NCI-H345 treated with DMSO at 0.1 percent for 48 hours (cell line): ENCODE measurements around the gene AK3.
"Not testable (repeated sequence)": the region's sequence is repeated elsewhere in the genome, so short reads cannot be mapped to it uniquely, and the experiment has no call there.

Experiments
- DNase-seq: peaks from one replicate; lab custom pipeline; 2025; ENCODE audit not compliant: unreplicated experiment; lab: John Stamatoyannopoulos, UW

The AK3 gene

DNA sequence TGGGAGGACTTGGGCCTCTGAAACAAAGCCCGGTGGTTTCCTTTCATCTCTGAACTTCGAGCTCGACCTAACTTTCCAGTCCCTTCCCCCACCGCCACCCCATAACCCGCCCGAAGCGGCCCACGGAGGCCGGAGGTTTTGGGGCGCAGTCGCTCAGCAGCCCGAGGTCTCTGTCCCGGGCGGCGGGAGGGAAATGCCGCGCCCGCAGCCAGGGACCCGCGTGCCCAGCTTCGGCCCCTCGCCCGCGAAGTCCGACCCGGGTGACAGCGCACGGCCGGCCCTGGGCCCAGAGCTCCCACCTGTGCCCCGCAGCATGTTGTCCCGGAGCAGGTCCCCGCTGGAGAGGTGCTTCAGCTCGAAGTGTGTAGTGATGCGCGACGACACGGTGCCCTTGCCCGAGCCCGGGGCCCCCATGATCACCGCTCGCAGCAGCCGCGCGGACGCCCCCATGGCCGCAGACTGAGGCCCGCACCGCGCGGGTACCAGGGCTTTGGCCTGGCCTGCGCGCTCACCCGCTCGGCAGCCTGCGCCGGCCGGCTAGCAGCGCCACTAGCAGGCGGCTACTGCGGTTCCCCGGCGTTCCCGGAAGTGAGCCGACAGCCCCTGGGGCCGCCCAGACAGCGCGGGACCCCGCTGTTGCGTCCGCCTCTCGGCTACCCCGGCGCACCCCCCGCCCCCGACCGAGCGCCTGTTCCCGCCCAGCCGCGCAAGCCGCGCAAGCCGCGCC, at the start of gene AK3:
Gene AK3 (minus strand): TSS at position 565 of the 727 bp plus-strand sequence. CDS start 115 bp downstream, at position 450.
- peak; percentile 58 for DNase-seq

DNA sequence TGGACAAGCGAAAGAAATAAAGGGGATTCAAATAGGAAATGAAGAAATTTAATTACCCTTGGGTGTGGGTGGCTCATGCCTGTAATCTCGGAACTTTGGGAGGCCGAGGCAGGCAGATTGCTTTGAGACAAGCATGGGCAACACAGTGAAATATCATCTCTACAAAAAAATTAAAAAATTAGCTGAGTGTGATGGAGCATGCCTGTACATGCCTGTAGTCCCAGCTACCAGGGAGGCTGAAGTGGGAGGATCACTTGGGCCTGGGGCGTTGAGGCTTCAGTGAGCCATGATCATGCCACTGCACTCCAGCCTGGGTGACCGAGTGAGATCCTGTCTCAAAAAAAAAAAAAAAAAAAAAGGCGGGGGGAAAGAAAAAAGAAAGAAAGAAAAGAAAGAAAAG, 47.7 kb upstream of the AK3 start:
- DNase-seq = no peak

DNA sequence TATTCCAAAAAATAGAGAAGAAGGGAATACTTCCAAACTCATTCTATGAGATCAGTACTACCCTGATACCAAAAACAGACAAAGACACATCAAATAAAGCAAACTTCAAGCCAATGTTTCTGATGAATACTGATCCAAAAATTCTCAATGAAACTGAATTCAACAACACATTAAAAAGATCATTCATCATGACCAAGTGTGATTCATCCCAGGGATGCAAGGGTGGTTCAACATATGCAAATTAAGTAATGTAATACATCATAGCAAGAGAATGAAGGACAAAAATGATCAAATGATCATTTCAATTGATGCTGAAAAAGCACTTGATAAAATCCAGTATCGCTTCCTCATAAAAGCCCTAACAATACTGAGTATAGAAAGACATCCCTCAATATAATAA, 46.9 kb upstream of the AK3 start:
- DNase-seq = no peak

DNA sequence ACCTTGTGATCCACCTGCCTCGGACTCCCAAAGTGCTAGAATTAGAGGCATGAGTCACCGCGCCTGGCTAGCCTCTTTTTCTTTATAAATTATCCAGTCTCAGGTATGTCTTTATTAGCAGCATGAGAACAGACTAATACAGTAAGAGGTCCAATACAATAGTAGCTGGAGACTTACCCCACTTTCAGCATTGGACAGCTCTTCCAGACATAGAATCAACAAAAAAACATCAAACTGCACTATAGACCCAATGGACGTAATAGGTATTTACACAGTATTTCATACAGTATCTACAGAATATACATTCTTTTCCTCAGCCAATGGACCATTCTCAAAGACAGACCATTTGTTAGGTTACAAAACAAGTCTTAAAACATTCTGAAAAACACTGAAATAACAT, 45.6 kb upstream of the AK3 start:
- DNase-seq = no peak

DNA sequence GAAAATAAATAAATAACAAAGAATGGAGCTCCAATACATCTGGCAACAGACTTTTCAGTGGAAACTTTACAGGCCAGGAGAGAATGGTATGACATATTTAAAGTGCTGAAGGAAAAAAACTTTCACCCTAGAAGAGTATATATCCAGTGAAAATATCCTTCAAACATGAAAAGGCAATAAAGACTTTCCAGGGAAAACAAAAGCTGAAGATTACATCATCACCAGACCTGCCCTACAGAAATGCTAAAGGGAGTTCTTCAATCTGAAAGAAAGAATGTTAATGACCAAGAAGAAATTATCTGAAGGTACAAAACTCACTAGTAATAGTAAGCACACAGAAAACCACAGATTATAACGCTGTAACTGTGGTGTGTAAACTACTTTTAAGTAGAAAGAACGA, 43.4 kb upstream of the AK3 start:
- DNase-seq = no peak

DNA sequence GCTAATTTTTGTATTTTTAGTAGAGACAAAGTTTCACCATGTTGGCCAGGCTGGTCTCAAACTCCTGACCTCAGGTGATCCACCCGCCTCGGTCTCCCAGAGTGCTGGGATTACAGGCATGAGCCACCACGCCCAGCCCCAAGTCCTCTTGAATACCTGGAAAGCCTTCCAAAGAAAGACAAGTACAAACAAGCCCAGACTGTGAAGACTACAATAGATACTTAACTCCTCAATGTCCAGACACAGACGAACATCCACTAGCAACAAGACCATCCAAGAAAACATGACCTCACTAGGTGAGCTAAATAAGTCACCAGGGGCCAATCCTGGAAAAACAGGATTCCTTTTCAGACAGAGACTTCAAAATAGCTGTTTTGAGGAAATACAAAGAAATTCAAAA, 42.2 kb upstream of the AK3 start:
- DNase-seq = not testable (repeated sequence)

DNA sequence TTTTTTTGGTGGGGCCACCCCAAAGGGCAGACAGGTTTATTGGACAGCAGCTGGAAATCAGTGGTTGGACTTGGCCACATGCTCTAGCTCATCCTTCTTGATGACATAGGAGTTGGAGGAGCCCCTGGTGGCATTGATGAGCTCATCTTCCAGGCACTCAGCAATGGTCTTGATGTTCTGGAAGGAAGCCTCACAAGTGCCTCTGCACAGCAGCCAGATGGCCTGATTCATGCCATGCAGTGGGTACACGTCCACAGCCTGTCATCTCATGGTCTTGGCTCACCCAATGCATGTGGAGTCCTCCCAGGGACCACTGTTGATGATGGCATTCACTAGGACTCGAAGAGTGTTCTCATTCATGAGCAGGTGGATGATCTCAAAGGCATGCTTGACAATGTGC, 40.4 kb upstream of the AK3 start:
- DNase-seq = no peak

DNA sequence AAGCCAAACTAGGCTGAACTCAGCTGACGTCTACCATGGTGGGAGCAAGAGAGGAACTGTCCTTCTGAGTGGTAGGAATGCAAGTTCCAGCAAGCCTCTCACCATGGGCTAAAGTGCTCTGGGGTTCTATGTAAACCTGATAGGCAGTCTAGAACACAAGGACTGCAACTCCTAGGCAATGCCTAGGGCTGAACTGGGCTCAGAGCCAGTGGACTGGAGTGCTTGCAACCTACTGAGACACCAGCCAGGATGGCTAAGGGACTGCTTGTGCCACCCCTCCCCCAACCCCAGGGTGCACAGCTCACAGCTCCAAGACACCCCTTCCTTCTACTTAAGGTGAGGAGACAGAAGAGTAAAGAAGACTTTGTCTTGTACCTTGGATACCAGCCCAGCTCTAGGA, 39.6 kb upstream of the AK3 start:
- DNase-seq = no peak

DNA sequence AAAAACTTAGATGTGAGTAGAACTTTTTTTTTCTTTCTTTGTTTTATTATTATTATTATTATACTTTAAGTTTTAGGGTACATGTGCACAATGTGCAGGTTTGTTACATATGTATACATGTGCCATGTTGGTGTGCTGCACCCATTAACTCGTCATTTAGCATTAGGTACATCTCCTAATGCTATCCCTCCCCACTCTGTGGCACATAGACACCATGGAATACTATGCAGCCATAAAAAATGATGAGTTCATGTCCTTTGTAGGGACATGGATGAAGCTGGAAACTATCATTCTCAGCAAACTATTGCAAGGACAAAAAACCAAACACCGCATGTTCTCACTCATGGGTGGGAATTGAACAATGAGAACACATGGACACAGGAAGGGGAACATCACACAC, 34.0 kb upstream of the AK3 start:
- not testable (repeated sequence) for DNase-seq

DNA sequence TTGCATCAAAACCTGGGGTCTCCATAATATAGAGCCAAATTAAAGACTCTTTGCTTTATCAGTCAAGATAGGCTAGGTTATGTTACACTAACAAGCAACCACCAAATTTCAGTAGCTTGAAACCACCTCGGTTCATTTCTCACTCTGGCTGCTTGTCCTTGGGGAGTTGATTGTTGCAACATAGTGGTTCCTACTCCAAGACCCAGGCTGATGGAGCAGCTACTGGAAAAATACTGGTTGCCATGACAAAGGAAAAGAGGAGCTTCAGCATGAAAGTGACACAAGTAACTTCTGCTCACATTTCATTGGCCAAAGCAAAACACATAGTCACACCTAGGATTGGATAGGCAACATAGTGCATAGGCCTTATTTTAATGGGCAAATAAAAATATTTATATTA, 33.2 kb upstream of the AK3 start:
- DNase-seq = no peak

DNA sequence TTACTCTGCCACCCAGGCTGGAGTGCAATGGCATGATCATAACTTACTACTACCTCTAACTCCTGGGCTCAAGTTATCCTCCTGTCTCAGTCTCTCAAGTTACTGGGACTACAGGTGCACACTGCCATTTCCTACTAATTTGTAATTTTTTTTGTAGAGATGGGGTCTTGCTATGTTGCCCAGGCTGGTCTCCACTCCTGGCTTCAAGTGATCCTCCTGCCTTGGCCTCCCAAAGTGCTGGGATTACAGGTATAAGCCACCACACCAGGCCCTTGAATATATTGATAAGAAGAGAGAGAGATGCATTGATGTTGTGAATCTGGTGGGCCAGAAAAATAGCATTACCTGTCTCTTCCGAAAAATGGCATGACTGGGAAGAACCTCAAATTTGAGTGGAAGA, 30.8 kb upstream of the AK3 start:
- no peak for DNase-seq

DNA sequence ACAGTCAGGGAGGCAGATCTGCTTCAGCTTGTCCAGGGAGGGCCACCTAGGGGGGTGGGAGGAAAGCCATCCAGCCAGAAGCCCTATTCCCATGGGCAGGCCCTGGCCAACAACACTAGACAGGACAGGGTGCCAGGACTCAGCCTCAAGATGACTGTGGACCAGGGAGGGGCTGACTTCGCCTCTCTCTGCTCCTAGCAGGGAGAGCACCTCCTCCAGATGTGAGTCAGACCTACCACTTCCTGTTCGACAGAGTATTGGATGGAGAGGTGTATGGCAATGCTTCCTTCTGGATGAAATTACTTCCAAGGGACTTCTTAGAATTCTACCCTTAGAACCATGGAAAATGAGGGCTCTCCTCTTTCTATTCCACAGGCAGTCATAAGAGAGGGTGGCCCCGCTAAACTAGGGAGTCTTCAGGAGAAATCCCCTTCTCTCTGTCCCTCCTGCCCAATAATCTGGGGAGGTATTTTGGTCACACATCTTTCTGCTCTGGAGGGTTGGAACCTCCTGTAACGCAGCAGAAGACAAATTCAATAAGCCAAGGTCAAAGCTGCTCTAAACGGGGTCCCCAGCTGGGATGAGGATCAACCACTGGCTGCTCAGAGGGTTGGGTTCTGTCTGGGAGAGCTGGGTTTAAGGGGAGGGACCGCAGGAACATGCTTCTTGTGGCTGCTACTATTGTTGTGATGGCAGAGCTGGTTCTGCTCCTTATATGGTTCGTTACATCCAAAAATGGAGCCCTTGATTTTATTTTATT, 28.5 kb upstream of the AK3 start:
- DNase-seq = no peak

DNA sequence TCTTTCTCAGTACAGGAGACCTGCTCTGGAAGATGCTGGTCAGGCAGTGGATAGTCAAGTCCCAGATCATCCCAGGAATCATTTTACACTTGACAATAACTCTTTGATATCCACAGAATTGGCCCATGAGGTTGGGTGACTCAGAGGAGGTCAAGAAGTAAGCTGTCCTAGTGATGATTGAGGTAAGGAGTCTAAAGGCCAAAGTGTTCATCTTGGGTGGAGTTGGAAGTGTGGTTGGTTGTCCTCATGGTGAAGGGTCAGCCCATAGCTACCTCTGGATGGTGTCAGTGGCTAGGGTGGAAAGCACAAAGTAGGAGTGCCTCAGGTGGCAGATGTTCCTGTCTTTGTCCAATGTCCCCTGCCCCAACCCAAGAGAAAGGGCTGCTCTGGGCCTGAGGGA, 27.7 kb upstream of the AK3 start:
- no peak for DNase-seq

DNA sequence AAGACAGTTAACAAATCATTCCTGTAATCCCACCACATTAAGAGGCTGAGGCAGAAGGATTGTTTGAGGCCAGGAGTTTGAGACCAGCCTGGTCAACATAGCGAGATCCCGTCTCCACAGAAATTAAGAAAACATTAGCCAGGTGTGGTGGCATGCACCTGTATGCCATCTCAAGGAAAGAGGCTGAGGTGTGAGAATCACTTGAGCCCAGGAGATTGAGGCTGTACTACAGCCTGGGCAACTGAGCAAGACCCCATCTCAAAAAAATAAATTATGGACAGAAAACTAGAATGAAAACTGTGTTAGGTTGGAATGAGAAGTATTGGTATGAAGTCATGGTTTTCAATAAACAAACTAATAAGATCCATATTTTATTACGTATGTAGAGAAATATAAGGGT, 23.0 kb upstream of the AK3 start:
- DNase-seq = no peak

DNA sequence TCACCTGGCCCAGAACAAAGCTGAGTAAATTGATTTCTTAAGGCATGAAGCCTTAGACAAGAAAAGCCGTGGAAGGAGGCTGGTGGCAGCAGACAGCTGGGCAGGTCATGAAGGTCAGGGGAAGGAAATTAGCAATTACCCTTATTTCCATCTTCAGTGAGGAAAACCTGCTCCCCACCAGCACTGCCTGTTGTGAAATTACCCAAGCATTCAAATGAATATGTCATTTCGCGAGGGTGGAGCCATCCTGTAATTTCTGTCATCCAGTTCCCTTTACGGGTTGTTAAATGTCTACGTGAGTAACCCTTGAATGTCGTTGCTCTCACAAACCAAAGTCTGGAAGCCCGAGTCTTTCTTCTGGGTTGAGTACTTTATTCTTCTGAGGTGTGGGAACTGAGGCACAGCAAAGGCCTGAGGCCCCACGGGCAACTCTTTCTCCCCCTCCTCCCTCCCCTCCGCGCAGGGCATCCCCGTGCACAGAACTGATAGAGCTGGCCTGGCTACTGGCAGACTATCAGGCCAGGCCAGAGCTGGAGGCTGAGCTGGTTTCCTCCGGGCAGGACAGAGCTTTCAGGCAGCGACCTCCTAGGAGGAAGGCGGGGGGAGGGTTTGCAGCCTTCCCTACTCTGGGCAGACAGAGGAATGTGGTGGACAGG, 22.0 kb upstream of the AK3 start:
- no peak for DNase-seq

DNA sequence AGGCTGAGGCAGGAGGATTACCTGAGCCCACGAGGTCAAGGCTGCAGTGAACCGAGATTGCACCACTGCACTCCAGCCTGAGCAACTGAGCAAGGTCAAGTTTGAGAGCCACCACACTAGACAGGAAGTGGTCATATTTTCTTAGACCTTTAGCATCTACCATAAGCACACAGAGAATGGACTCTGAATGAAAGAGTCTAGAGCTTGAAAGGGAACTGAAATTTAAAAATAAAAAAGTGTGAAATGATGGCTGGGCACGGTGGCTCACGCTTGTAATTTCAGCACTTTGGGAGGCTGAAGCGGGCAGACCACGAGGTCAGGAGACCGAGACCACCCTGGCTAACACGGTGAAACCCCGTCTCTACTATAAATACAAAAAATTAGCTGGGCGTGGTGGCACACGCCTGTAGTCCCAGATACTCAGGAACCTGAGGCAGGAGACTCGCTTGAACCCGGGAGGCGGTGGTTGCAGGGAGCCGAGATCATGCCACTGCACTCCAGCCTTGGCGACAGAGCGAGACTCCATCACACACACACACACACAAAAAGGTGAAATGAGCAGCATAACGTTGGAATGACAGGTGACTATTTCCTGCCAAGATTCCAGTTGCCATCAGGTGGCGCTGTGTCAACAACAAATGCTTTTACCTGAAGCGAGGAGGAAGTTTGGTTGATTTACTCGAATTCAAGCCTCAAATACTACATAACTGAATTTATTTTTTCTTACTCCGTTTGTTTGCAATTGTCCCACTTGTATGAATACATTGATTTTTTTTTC, 21.3 kb upstream of the AK3 start:
- DNase-seq = peak; percentile 47

DNA sequence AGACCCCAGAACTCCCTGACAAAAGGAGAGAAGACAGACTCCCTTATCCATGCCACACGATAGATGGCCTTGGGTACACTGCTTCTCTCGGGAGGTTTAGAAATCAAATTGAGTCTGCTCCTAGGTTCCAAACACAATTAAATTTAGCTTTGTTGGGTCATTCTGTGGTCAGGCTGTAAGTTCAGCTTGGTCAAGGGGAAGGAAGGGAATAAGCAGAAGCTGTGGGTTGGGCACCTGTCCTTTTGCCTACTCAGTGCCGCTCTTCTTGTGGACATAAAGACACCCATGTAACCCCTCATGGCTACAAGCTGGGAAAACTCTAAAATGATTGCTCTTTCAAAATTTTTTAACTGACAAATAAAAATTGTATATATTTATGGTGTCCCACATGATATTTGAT, 19.1 kb upstream of the AK3 start:
- no peak for DNase-seq

DNA sequence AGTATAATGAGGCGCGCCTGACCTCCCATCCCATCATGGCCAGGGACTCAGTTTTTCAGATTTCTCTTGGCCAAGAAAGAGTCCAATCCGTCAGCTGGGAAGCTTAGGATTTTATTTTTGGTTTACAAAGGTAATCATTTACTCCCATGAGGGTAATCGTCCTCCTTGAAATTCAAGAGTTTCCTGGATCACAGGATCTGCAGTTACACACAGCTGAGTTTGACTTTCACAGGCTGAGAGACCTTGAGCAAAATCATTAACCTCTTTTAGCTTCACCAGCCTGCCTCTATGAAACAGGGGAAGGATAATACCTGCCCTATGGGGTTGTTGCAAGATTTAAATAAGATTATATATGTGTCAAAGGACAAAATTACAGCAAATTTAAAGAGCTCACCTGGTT, 15.4 kb upstream of the AK3 start:
- DNase-seq = no peak

DNA sequence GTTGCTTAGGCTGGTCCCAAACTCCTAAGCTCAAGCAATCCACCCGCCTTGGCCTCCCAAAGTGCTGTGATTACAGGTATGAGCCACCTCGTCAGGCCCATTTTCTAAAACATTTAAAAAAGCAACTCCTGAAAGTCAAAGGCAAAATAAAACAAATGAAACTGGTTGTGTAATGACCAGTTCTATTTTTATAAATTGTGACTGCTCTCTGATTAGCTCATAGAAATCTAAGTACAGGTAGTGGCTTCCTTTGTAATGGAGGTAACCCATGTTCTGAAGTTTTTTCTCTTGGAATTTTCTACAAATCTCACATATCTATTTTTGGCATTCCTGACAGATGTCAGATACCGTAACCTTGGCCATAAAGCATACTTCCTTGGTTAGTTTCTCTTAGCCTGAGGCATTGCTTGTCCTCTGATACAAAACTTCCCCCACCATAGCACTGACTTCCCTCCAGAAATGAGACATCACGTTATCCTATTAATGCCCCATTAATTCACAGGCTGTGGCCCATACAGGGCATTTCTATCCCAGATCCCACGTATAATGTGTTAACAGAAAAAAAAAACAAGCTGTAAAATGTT, 14.1 kb upstream of the AK3 start:
- no peak for DNase-seq

DNA sequence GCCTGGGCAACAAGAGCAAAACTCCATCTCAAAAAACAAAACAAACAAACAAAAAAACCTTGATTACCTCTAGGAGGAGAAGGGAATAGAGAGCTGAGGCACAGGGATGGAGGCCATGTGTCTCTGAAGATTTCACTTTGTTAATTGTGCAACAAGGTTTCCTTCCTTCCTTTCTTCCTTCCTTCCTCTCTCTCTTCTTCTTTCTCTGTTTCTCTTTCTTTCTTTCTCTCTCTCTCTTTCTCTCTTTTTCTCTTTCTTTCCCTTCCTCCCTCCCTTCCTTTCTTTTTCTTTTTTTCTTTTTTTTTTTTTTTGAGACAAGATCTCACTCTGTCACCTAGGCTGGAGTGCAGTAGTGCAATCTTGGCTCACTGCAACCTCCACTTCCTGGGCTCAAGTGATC, 13.5 kb upstream of the AK3 start:
- not testable (repeated sequence) for DNase-seq

DNA sequence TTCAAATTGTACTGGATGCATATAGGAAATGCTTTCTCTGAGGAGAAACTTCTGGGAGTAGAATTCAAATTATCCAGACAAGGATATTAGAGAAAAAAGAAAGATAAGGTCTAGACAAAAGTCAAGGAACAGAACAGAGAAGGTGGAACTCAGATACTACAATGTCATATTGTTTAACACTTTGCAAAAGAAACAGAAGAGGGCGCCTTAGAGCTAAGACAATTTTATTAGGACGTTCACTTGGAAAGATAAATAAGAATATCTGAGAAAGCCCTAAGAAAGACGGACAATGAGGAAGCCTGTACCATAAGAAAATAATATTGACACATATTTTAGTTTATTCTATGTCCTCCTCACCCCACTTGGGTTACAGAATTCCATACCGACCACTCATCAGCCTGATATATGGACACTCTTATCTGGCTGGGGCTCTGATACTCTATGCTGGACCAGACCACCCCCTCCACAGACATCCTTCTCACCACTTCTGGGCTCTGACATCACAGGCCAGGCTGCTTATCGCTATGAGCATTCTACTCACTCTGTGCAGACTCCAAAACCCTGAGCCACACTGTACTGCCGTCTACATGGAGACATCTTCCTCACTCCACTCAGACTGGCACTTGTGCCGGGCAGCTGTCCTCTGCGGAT, 9.1 kb upstream of the AK3 start:
- no peak for DNase-seq
